ENCODE results near the gene MEGF9. TPM values are rescaled to one million over a fixed set of nuclear protein-coding genes. Genes with fewer than 3 reads are reported as not detected.

The MEGF9 gene
- total and polyA plus RNA-seq, 4 donors: 15.5 to 27.4 (median 19.3) TPM

GRCh38 chr9:120592210-120592609, 122.1 kb downstream of the MEGF9 start:
- DNase-seq (ENCODE audit: low spot score): no peak
- no peaks in the 10 kb centered on the region for H3K4me1 ChIP-seq (ENCODE audit: control insufficient read depth in 4 of 4, insufficient read depth in 4 of 4, low read length in 3 of 4)
- WGBS: 94% methylated on average over 8 of the region's 8 CpGs
- no peaks in the 10 kb centered on the region for H3K9me3 ChIP-seq (ENCODE audit: control insufficient read depth in 4 of 4, low read length in 3 of 4)
- TF ChIP-seq TAF1 (conservative IDR thresholded peaks at IDR 0.05): no peak
- TF ChIP-seq YY1 (IDR thresholded peaks at IDR 0.05): no peak
- TF ChIP-seq RXRA (IDR thresholded peaks at IDR 0.05): no peak
- TF ChIP-seq JUND (IDR thresholded peaks at IDR 0.05): no peak
- TF ChIP-seq FOXA1 (IDR thresholded peaks at IDR 0.05): no peak
- no peak for TF ChIP-seq REST (IDR thresholded peaks at IDR 0.05)
- TF ChIP-seq MAX (IDR thresholded peaks at IDR 0.05): no peak
- TF ChIP-seq ZBTB33 (IDR thresholded peaks at IDR 0.05): no peak
- no peak for TF ChIP-seq GABPA (IDR thresholded peaks at IDR 0.05 in 1 of 2, conservative IDR thresholded peaks at IDR 0.05 in 1 of 2)
- no peak for TF ChIP-seq CTCF (IDR thresholded peaks at IDR 0.05; ENCODE audit: low read depth, low read length, missing input control)
- TF ChIP-seq RAD21 (IDR thresholded peaks at IDR 0.05): no peak
- TF ChIP-seq NR2F2 (IDR thresholded peaks at IDR 0.05): no peak
- no peak for TF ChIP-seq SP1 (IDR thresholded peaks at IDR 0.05)
- TF ChIP-seq FOXA2 (IDR thresholded peaks at IDR 0.05): no peak
- H3K27ac ChIP-seq (ENCODE audit: low read depth in 1 of 2, low read length in 2 of 2): no peak overlapping the region
- H3K9ac ChIP-seq (ENCODE audit: low read depth in 1 of 2, low read length in 2 of 2): no peak overlapping the region
- H3K36me3 ChIP-seq (ENCODE audit: control insufficient read depth in 4 of 4, insufficient read depth in 3 of 4, low read depth in 1 of 4, low read length in 3 of 4): no peaks in the 10 kb centered on the region
- H3K27me3 ChIP-seq (ENCODE audit: control insufficient read depth in 4 of 4, insufficient read depth in 4 of 4, low read length in 3 of 4): no peaks in the 10 kb centered on the region
- no peak overlapping the region for H3K4me3 ChIP-seq (ENCODE audit: low read depth in 1 of 3, low read length in 3 of 3)

- 75% methylated on average over 1 of the region's 1 CpG for WGBS
- Histone ChIP-seq H3K36me3 (ENCODE audit: control insufficient read depth in 4 of 4, insufficient read depth in 3 of 4, low read depth in 1 of 4, low read length in 3 of 4) (no peaks in the 10 kb centered on the region), H3K27me3 (ENCODE audit: control insufficient read depth in 4 of 4, insufficient read depth in 4 of 4, low read length in 3 of 4) (no peaks in the 10 kb centered on the region), H3K4me3 (ENCODE audit: low read depth in 1 of 3, low read length in 3 of 3) (no peak overlapping the region), H3K9ac (ENCODE audit: low read depth in 1 of 2, low read length in 2 of 2) (no peak overlapping the region), H3K4me1 (ENCODE audit: control insufficient read depth in 4 of 4, insufficient read depth in 4 of 4, low read length in 3 of 4) (peaks cover 0 to 4% (median 0%) of the 10 kb centered on the region in 4 donors), H3K9me3 (ENCODE audit: control insufficient read depth in 4 of 4, low read length in 3 of 4) (no peaks in the 10 kb centered on the region), H3K27ac (ENCODE audit: low read depth in 1 of 2, low read length in 2 of 2) (no peak overlapping the region)
- DNase-seq (ENCODE audit: low spot score): no peak
- no peak for TF ChIP-seq CTCF (IDR thresholded peaks at IDR 0.05; ENCODE audit: low read depth, low read length, missing input control)
- TF ChIP-seq FOXA1 (IDR thresholded peaks at IDR 0.05): no peak
- TF ChIP-seq ATF3 (IDR thresholded peaks at IDR 0.05): no peak
- no peak for TF ChIP-seq HNF4A (conservative IDR thresholded peaks at IDR 0.05)
These were observed 126.9 kb downstream of the MEGF9 start for GRCh38 chr9:120587328-120587727.
